Ovary (tissue), 9 donors: Measurements from ENCODE around the gene SDR39U1. TPM values are rescaled to one million over a fixed set of nuclear protein-coding genes. Genes with fewer than 3 reads are reported as not detected.

ENCODE experiments used
- DNase-seq, 5 donors: peaks; one replicate each; pipeline ENCODE4 v3.0.0-alpha.2; 2019 to 2020
- H3K27ac ChIP-seq, 2 donors: fragments of 200-600 bp; one replicate each; pipeline versions ENCODE4 v1.5.1 to v1.8.0; 2019 to 2022
- H3K27me3 ChIP-seq: fragments of 200-600 bp; one replicate; pipeline ENCODE4 v1.8.0; 2022
- H3K36me3 ChIP-seq: fragments of 200-600 bp; sonication (generic); one replicate; pipeline ENCODE4 v1.5.1; 2019
- H3K4me1 ChIP-seq: one replicate; pipeline ENCODE4 v1.8.1; 2013; ENCODE audit warnings: mild to moderate bottlenecking, moderate library complexity; ENCODE audit not compliant: insufficient read depth
- H3K4me3 ChIP-seq: fragments of 200-600 bp; sonication (generic); one replicate; pipeline ENCODE4 v1.5.1; 2017
- H3K9me3 ChIP-seq, 2 donors: fragments of 200-600 bp in 1 of 2; sonication (generic) in 1 of 2; one replicate each; pipeline versions ENCODE4 v1.5.1 to v1.8.1; 2013 to 2019; ENCODE audit warnings: mild to moderate bottlenecking in 1 of 2, moderate library complexity in 1 of 2
- CTCF ChIP-seq, 3 donors: fragments of 450-650 bp in 2 of 3; fragments of 200-600 bp in 1 of 3; IDR thresholded peaks; one replicate each; pipeline versions ENCODE4 v1.5.1 to v1.8.0; 2016 to 2022; ENCODE audit warnings: antibody characterized with exemption in 3 of 3, mild to moderate bottlenecking in 1 of 3
- EP300 ChIP-seq: sonication (generic); formaldehyde crosslinking; IDR thresholded peaks from one replicate; pipeline ENCODE4 v1.6.1; 2017; ENCODE audit warnings: antibody characterized with exemption
- POLR2A ChIP-seq: fragments of 450-650 bp; IDR thresholded peaks from one replicate; pipeline ENCODE4 v1.6.1; 2017; ENCODE audit warnings: antibody characterized with exemption, mild to moderate bottlenecking, moderate library complexity
- WGBS, 3 donors: extraction: QIAGEN DNeasy Blood & Tissue Kit in 1 of 3; methylation state at CpG; one replicate each; pipeline versions ENCODE4 v1.1.5 to v1.1.7; 2013 to 2017; 5-methylcytosine and 5-hydroxymethylcytosine counted together
- intact Hi-C, 4 donors: fragments of 100-400 bp; cut with DNase I; formaldehyde crosslinking; loops; one replicate each; pipeline versions ENCODE4 v1.11.0 to v1.15.1; 2022 to 2023
- polyA plus RNA-seq, 2 donors: library from polyadenylated mRNA; stranded (reverse); fragments of 200-250 nt in 1 of 2; fragments of 350-450 nt in 1 of 2; fragmentation: Illumina TruSeq in 1 of 2; extraction: RNeasy Lipid Tissue Mini Kit (QIAGEN cat#74804) in 1 of 2; gene quantifications; one replicate each; pipeline ENCODE4 v1.2.3, GENCODE V29; 2013 to 2014
- total RNA-seq, 7 donors: library from RNA; depleted of rRNA in 2 of 7; stranded (reverse); fragments of >200 nt in 2 of 7; fragmentation: NEBNext Ultra II Directional in 3 of 7; extraction: Animal tissue kit (Norgen Biotek cat#: 25700) in 3 of 7; gene quantifications; one replicate each; pipeline versions ENCODE4 v1.1.0 to v1.2.4, GENCODE V29; 2016 to 2023
- donor health status: DM: no; HTN: no; CAD: no; lungs with moderate emphysema.
- donor health status: DM: no; HTN: no; CAD: no.
- donor health status: Bipolar disorder and iron deficiency.
- donor health status: DM: yes; HTN: yes; CAD: no.
- donor health status: DM: no; HTN: no; CAD: no.
- donor health status: DM: yes; HTN: yes; CAD: no.

SDR39U1 gene
- total and polyA plus RNA-seq, 9 donors = 33.4 to 68.8 (median 62.4) TPM

DNA sequence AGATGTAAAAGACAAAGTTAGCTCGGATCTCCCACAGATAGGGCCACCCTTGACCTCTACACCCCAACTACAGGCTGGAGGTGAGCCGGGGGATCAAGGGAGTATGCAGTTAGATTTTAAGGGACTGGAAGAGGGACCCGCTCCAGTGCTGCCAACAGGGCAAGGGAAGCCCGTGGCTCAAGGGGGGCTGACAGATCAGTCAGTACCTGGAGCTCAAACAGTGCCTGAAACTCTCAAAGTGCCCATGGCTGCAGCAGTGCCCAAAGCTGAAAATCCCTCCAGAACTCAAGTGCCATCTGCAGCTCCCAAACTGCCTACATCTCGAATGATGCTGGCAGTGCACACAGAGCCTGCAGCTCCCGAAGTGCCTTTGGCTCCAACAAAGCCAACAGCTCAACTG, 33.4 kb downstream of the SDR39U1 start:
- no peaks in the 10 kb centered on the region for H3K36me3 ChIP-seq
- H3K9me3 ChIP-seq = no peaks in the 10 kb centered on the region
- no peaks in the 10 kb centered on the region for H3K27me3 ChIP-seq
- intact Hi-C loops = no loop called here
- TF ChIP-seq POLR2A = no peak
- no peak for TF ChIP-seq EP300
- no peak for TF ChIP-seq CTCF (IDR thresholded peaks at IDR 0.05)
- no peak overlapping the region for H3K27ac ChIP-seq
- DNase-seq = peak in 1 of 5 donors; percentile 29
- WGBS, 3 donors = 69 to 83% (median 77%) methylated on average over 6 of the region's 6 CpGs
- peaks cover 12% of the 10 kb centered on the region for H3K4me1 ChIP-seq
- no peak overlapping the region for H3K4me3 ChIP-seq

DNA sequence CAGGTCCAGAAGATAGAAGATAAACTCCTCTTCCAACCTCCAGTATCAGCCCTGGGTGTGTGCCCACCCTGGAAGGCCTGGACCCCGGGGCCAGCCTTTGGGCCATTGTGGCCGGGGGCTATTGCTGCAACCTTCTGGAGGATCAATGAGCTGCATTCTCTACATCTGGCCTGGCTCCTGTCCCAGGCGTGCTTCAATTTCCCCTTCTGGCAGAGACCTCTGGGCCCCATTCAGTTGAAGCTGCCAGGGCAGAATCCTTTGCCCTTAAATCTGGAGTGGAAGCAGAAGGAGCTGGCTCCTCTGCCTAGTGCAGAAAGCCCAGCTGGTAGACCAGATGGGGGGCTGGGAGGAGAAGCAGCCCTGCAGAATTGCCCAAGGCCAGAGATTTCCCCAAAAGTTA, 33.8 kb downstream of the SDR39U1 start:
- Histone ChIP-seq H3K4me3 (no peak overlapping the region), H3K36me3 (no peaks in the 10 kb centered on the region), H3K27me3 (no peaks in the 10 kb centered on the region), H3K9me3 (no peaks in the 10 kb centered on the region), H3K27ac (no peak overlapping the region), H3K4me1 (peaks cover 14% of the 10 kb centered on the region)
- 23 to 67% (median 25%) methylated on average over 3 of the region's 3 CpGs for WGBS, 3 donors
- intact Hi-C loops = no loop called here
- DNase-seq = peak in 2 of 5 donors; percentile 19 to 47
- TF ChIP-seq POLR2A (no peak), EP300 (no peak), CTCF (IDR thresholded peaks at IDR 0.05) (no peak)

GRCh38 chr14:24407608-24408325, 34.8 kb downstream of the SDR39U1 start:
- H3K27ac ChIP-seq = no peak overlapping the region

GRCh38 chr14:24406416-24406815, 36.2 kb downstream of the SDR39U1 start:
- no peaks in the 10 kb centered on the region for H3K9me3 ChIP-seq
- 89 to 94% (median 91%) methylated on average over 6 of the region's 6 CpGs for WGBS, 3 donors
- intact Hi-C loops = no loop called here
- H3K4me3 ChIP-seq = no peak overlapping the region
- no peaks in the 10 kb centered on the region for H3K36me3 ChIP-seq
- TF ChIP-seq EP300 = no peak
- no peak for TF ChIP-seq POLR2A
- TF ChIP-seq CTCF (IDR thresholded peaks at IDR 0.05) = no peak
- H3K27ac ChIP-seq = peak overlapping the region in 1 of 2 donors; percentile 7
- H3K27me3 ChIP-seq = no peaks in the 10 kb centered on the region
- H3K4me1 ChIP-seq = peaks cover 21% of the 10 kb centered on the region
- no peak for DNase-seq

More at GRCh38 chr14:24407608-24408325, 34.8 kb downstream of the SDR39U1 start:
- peak in 2 of 5 donors; percentile 19 to 29 for DNase-seq
- Histone ChIP-seq H3K9me3 (no peaks in the 10 kb centered on the region), H3K4me3 (no peak overlapping the region), H3K36me3 (no peaks in the 10 kb centered on the region), H3K4me1 (peaks cover 17% of the 10 kb centered on the region), H3K27me3 (no peaks in the 10 kb centered on the region)
- intact Hi-C loops = no loop called here
- TF ChIP-seq CTCF (IDR thresholded peaks at IDR 0.05) (no peak), EP300 (no peak), POLR2A (no peak)
- 82 to 89% (median 87%) methylated on average over 17 to 18 of the region's 18 CpGs for WGBS, 3 donors
